NCI-H1105 treated with DMSO at 0.1 percent for 48 hours (cell line): ENCODE data around the gene BRMS1.
"Not testable (repeated sequence)": the region's sequence is repeated elsewhere in the genome, so short reads cannot be mapped to it uniquely, and the experiment has no call there.

ENCODE experiments used
- DNase-seq: peaks from one replicate; lab custom pipeline; 2025; lab: John Stamatoyannopoulos, UW

The BRMS1 gene, protein sequence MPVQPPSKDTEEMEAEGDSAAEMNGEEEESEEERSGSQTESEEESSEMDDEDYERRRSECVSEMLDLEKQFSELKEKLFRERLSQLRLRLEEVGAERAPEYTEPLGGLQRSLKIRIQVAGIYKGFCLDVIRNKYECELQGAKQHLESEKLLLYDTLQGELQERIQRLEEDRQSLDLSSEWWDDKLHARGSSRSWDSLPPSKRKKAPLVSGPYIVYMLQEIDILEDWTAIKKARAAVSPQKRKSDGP

DNA sequence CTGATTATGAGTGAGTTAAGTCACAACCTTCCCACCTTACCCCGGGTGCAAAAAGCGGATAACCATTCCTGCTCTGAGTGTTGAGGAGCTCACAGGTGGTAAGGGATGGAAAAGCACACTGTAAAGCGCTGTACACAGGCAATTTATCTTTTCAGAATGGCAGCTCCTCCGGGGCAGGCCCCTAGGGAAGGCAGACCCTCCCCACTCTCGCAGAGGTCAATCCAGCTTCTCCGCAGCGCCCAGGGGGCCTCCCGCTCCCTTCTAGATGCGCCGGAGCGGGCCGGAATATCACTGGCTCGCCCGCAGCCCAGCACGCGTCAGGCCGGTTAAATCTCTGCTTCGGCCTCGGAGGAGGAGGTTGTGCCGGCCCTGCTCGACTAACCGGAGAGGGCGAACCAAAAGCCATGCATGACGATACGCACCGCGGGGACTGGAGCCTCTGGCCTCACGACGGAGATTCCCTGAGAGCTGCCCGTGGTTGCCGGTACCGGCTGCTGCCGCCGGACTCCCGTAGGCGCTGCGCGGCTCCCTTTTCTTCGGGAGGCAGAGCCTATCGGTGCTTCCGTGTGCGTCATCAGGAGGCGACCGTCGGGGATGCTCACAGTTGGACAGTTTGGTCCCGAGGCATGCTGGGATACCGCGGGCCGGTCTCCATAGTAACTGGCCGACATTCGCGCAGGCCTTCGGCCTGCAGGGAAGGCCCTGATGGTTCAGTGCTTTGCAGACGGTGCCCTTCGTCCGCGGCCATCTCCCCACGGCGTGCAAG is at the start of gene BRMS1:
Gene BRMS1 (minus strand): TSS at position 555 of the 766 bp plus-strand sequence. CDS start 2,870 bp downstream, outside the sequence.
- peak; percentile 95 for DNase-seq

DNA sequence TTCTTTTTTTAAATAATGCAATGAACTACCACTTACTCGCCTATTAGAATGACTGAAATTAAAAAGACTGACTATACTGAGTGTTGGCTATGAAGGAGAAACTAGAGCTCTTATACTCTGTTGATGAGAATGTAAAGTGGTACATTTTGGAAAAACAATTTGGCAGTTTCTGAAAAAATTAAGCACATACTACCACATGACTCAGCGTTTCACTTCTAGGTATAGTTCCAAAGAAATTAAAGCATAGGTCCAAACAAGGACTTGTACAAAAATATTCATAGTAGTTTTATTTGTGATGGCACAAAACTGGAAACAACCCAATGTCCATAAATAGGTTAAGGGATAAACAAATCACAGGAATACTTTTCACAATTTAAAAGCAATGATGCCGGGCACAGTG is 49.0 kb upstream of the BRMS1 start:
- no peak for DNase-seq

DNA sequence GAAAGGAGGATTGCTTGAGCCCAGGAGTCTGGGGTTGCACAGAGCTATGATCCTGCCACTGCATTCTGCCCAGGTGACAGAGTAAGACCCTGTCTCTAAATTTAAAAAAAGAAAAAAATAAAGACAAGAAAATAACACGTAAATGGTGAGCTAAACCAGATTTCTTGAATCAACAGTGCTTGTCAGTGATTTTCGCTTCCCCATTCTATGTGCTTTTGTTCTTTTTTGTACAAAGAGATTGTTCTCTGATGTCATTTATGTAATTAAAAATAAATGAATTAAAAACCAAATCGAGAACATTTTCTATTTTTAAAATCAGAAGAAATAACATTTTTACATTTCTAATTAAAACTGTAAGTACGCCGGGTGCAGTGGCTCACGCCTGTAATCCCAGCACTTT is 46.4 kb upstream of the BRMS1 start:
- DNase-seq, result no peak

DNA sequence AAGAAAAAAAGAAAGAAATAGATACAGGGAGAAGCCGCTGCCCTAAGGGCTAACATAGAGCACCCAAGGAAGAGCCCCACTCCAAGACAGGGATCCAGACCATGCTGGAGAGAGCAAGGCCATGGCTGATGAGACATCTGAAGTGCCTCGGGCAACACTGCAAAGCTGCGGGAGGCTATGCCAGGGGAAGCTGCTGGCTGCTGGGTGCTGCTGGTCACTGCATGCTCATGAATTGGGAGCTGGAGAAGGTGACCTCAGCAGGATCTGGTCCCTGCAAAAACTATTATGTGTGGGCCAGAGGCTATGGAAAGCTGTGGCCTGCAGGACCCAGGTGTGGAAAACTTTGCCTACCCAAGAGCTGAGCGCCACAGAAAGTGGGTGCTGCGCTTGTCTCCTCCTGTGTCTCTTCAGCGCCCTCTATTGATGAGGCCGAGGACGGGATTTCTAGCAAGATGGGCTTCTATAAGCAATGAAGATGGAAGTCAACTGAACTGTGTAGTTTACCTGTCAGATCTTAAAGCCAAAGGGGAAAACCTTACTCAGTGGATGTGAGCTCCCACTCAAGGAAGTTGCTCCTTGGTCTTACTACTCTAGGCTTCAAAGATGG is 44.0 kb upstream of the BRMS1 start:
- peak; percentile 49 for DNase-seq

DNA sequence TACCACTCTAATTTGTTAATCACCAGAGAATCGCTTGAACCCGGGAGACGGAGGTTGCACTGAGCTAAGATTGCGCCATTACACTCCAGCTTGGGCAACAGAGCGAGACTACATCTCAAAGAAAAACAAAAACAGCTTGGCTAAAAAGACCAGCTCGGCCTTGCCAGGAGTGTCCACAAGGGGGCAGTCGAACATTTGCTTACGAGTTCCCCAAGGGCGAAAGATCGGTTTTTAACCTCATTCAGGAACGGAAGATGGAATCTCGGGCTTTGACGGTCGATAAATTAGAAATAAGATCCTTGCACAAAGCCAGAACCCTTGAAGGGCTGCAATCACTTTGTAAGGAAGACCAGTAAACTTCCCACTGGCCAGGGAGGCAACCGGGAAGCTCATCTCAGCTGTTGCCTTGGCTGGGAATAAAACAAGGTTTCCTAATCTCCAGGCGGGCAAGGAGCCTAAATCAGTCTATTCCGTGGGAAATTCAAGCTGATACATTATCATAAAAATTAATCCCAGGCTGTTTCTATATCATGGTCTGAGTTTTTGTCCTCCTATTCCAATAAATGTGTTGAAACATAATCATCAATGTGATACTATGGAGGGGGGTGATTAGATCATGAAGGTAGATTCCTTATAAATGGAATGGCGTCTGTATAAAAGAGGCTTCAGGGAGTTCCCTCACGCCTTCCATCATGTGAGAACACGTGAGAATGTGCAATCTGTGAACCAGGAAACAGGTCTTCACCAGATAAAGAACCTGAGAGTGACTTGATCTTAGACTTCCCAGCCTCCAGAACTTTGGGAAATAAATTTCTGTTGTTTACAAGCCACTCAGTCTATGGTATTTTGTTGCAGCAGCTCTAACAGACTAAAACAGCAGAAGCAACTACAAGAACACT is 41.5 kb upstream of the BRMS1 start:
- DNase-seq, result peak; percentile 81

DNA sequence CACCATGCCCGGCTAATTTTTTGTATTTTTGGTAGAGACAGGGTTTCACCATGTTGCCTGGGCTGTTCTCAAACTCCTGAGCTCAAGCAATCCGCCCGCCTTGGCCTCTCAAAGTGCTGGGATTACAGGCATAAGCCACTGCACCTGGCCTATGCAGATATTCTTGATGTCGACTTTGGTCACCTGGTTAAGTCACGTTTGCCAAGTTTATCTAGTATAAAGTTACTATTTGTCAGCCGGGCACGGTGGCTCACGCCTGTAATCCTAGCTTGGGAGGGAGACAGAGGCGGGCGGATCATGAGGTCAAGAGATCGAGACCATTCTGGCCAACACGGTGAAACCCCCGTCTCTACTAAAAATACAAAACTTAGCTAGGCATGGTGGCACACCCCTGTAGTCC is 39.4 kb upstream of the BRMS1 start:
- not testable (repeated sequence) for DNase-seq

DNA sequence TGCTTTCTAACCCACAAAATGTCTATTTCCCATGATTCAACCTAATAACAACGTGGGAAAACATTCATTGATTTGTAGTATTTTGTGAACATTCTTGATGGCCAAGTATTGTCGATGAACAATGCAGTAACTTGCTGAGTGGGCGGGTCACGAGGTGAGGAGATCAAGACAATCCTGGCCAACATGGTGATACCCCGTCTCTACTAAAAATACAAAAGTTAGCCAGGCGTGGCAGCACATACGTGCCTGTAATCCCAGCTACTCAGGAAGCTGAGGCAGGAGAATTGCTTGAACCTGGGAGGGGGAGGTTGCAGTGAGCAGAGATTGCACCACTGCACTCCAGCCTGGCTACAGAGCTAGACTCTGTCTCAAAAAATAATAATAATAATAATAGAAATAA is 35.4 kb upstream of the BRMS1 start:
- DNase-seq, result not testable (repeated sequence)

DNA sequence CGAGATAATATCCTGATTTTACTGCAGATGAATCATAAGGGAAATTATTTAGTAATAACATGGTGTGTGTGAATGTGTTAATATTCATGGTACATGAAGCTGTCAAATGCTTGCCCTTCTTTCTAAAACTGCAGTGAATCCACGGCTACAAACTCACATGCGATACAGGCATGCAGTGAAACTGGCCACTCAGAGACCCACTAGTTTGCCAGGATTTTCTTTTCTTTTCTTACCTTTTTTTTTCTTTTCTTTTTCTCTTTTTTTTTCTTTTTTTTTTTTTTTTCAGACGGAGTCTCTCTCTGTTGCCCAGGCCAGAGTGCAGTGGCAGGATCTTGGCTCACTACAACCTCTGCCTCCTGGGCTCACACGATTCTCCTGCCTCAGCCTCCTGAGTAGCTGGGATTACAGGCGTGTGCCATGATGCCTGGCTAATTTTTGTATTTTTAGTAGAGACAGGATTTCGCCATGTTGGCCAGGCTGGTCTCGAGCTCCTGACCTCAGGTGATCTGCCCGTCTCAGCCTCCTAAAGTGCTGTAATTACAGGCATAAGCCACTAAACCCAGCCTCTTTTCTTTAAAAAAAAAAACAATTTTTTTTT is 28.9 kb upstream of the BRMS1 start:
- not testable (repeated sequence) for DNase-seq

DNA sequence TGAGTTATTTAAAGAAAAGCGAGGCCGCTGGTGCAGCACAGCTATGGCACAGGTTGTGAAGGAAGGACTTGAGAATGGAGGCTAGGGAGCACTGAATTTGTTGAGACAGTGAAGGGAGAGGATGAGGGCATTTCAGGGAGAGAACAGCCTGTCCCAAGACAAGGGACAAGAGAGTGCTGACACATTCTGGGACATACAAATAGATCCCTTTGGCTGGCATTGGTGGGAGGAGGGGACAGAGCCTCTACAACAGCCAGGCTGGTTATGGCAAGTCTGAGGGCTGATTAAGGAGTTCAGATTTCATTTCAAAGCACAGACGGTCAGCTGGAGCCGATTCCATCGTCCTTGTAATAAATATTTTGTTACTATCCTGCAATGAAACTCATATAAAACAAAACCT is 28.4 kb upstream of the BRMS1 start:
- no peak for DNase-seq

DNA sequence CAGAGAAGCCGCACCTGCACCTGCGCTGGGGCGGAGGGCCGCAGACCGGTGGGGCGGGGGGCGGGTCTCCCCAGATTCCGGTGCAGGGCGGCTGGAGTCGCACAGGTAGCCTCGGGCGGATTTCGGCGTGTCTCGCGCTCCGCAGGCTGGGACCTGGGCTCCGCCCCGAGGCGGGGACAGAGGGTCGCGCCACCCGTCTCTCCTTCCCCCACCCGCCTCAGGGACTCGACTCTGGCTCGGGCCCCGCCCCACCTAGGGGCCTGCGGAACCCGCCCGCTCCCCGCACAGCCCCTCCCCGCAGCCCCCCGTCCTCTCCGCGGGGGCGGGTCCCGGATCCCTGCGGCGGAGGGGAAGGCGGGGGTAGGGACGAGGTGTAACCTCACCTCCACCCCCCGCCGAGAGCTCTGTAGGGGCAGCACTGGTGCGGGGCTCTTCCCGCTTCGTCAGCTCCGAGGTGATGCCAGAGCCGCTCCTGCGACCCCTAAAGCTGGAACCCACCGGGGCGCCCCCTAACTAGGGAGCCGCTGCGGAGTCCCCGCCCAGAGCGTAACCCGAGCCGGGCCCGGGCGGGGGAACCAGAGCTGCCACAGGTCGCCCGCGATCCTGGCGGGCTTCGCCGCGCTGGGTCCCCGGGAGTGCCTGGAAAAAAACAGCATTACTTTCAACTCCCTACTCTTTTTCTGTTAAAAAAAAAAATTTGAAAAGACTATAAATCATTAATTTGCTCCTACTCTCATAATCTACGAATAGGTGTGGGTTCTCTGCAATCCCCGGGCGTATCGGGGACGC is 26.9 kb upstream of the BRMS1 start, which contains the start of gene SLC29A2:
Gene SLC29A2 (minus strand): TSS at position 134 of the 789 bp plus-strand sequence. CDS start 169 bp downstream, outside the sequence.
- peak; percentile 90 for DNase-seq

DNA sequence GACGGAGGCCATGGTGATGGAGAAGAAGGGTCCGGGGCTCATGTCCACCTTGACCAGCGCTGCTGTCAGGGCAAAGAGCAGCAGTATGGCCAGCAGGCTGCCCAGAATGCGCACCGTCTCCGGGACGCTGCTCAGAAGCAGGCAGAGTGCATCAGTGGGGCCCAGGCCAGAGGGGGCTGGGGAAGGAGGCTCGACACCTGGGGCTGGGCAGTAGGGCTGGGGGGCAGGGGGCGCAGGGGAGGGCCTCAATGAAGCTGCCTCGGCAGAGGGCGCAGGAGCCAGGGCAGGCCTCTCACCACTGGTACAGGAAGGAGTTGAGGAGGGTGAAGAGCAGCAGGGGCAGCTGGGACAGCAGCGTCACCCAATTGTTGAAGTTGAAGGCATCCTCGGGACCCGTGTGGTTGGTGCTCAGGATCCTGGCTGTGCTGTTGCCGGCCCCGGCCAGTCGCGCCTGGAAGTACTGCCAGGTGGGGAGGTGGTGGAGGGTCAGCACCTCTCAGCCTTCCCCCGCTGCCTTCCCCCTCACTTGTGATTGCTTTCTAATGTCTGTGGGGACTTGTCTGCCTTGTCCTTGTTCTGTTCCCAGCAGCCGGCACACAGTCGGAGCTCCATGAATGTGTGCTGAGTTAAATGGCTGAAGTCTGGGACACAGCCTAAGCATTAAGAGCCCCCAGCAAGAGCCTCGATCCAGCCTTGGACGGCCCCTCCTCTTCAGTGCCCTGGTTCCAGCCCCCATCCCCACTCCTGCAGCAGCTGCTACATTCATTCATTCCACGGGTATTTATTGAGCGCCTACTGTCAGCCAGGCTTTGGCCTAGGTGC is 24.4 kb upstream of the BRMS1 start:
- DNase-seq, result no peak

DNA sequence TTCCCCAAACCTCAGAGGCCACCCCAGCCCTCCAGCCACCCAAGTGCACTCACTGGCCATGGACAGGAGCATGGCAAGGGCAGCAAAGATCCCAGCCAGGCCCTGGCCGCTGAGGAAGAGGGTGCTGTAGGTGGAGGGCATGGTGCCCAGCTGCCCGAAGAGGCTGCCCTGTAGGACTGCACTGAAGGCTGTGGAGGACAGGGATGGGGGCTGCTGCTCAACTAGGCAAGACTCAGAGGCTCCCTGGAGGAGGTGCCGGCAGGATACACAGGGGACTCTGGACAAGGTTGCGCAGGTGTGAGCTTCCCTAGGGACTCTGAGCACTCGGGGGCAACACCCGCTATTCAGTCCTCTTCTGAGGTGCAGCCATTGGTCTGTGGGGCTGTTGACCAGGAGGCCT is 23.6 kb upstream of the BRMS1 start:
- DNase-seq, result no peak

DNA sequence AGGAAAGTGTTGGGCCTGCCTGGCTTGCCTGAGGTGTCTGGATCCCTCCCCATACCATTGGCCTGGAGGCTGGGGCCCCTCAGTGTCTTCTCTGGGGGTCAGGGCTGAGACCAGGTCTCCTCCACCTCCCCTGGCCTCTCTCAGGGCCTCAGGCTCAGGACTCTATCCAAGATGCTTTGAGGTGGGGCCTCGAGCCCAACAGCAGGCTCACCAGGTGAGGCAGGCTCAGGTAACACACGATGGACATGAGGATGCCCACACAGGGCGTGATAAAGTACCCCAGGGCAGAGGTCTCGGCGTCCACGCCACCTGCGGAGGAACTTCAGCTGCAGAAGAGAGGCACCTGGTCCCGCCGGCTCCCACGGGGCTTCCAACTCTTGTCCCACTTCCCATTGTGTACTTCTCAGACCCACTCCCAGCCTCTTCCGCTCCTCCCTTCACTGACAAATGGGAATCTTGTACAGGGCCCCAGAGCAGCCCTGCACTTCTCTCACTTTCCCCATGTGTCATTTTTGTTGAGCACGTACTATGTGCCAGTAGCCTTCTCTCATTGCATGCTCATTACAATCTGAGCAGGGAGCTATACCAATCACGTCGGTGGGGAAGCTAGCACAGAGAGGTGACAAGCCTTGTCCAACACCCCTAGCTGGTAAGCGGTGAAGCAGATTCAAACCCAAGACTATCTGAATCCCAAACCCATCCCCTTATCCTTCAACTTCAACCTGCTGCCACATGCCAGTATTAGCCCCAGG is 22.8 kb upstream of the BRMS1 start:
- no peak for DNase-seq

DNA sequence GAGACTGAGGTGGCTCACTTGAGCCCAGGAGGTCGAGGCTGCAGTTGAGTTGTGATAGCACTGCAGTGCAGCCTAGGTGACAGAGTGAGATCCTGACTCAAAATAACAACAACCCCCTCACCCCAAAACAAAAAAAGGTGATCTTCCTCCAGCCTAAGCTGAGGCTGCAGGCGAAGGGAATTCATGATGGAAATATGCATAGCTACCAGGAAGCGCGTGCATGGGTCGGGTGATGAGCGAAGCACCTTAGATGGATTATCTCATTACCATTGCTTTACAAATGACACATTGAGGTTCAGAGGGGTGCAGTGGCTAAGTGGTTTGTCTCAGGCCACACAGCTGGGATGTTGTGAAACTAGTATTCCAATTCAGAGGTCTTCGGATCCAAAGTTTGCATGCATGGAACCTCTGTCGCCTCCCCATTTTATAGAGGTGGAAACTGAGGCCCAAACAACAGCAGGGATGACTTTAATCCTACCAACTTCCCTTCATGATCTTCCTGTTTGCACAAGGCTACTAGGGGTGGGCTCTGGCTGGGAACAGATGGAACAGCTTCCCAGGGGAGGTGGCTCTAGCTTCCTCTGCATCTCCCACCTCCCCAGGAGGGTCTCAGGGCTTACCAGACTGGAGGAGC is 22.1 kb upstream of the BRMS1 start:
- no peak for DNase-seq

DNA sequence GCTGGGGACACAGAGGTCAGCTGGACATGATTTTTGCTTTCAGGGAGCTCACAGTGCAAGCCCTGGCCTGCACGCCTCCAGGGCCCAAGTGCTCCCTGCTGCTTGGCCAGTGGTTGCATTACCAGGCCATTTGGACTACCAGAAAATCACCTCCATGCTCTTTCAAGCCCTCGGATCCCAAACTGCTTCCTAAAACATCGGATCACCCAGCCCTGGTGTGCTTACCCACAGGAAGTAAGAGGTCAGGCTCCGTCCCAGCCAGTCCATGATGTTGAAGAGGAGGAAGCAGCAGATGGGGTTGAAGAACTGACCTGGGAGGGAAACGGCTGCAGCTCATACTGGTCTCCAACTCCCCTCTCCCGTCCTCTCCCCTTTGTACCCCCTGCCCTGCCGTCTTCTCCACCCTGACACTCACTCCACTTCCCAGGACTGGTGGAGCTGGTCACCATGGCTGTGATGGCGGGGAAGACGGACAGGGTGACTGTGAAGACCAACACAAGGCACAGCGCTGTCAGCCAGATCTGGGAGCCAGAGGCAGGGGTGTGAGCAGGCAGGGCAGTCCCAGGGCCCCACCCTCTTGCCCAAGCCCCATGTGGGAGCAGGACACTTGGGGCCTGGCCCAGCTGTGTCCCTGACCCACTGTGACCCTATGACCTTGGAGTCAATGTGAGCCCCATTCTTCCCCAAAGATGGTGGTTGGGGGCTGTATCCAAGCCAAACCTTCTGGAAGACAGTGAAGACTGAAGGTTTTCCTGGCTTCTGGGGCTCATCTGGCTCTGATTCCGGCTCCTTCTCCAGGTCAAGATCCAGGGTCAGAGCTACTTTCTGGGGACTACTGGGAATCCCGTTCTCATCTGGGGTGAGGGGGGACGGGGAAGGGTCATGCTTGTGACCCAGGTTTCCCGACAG is 21.1 kb upstream of the BRMS1 start:
- no peak for DNase-seq

DNA sequence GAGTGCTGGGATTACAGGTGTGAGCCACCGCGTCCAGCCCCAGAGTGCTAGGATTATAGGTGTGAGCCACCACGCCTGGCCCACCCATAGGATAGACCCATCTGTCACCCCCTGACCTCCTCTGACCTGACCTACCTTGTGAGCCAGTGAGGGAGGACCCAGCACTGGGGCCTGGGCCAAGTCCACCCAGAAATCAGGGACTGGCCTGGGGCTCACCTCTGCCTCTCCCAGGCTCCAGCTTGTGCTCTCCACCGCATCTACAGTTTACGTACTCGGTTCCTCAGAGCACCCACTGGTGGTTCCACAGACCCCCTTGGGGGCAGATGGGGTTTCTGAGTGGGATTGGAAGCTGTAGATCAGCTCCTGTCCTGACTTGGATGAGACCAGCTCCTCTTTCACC is 20.3 kb upstream of the BRMS1 start:
- DNase-seq, result no peak

DNA sequence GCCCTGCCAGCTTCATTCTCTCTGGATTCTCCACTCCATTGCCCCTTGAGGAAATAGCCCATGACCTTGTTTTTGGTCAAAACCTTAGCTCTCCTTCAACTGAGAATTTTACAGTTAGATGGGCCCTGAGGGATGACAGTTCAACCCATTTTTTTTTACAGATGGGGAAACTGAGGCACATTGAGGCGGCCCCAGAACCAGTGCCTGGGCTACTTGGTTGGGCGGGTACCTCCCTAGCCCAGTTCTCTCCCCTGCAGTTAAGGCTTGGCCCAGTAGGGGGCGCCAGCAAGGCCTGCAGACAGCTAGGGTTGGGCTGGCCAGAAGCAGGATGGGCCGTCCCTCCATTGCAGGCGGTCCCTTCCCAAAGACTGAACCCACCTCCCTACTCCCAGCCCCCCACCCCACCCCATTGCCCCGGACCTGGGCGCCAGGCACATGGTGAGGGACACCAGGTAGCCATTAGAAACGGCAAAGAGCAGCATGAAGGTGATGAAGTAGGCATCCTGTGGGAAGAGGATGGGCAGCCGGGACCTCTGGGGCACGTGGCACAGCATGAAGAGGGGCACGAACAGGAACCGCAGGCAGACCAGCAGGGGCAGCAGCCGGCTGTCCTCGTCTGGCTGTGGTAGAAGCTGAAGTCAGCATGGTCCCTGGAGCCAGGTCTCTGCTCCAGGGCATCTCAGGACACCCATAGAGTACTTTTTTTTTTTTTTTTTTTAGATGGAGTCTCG is 19.1 kb upstream of the BRMS1 start:
- no peak for DNase-seq
